Measurements from ENCODE around the gene TCF12. TPM values are rescaled to one million over a fixed set of nuclear protein-coding genes. Genes with fewer than 3 reads are reported as not detected.

Gene TCF12
- total RNA-seq, 3 donors from 2014 or later: 164 to 198 (median 174) TPM

- no peak overlapping the region for H3K27ac ChIP-seq
- H3K36me3 ChIP-seq: no peaks in the 10 kb centered on the region
- intact Hi-C loops (cut with DNase I; ENCODE audit: low total_unique reads): no loop called here
- no peaks in the 10 kb centered on the region for H3K27me3 ChIP-seq
- no peak for DNase-seq (ENCODE audit: low spot score in 2 of 2)
- H3K4me1 ChIP-seq: peaks cover 0 to 9% of the 10 kb centered on the region in 2 donors
- no peak overlapping the region for H3K4me3 ChIP-seq
- TF ChIP-seq POLR2A (IDR thresholded peaks at IDR 0.05) (no peak), POLR2AphosphoS5 (IDR thresholded peaks at IDR 0.05) (no peak)
- TF ChIP-seq, protein P1, sequence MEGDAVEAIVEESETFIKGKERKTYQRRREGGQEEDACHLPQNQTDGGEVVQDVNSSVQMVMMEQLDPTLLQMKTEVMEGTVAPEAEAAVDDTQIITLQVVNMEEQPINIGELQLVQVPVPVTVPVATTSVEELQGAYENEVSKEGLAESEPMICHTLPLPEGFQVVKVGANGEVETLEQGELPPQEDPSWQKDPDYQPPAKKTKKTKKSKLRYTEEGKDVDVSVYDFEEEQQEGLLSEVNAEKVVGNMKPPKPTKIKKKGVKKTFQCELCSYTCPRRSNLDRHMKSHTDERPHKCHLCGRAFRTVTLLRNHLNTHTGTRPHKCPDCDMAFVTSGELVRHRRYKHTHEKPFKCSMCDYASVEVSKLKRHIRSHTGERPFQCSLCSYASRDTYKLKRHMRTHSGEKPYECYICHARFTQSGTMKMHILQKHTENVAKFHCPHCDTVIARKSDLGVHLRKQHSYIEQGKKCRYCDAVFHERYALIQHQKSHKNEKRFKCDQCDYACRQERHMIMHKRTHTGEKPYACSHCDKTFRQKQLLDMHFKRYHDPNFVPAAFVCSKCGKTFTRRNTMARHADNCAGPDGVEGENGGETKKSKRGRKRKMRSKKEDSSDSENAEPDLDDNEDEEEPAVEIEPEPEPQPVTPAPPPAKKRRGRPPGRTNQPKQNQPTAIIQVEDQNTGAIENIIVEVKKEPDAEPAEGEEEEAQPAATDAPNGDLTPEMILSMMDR (IDR thresholded peaks at IDR 0.05): no peak
- no peaks in the 10 kb centered on the region for H3K9me3 ChIP-seq
Observed at GRCh38 chr15:56972426-56972825, 54.0 kb downstream of the TCF12 start.

GRCh38 chr15:56973463-56973862 lies 55.0 kb downstream of the TCF12 start:
- Histone ChIP-seq H3K27me3 (no peaks in the 10 kb centered on the region), H3K9me3 (no peaks in the 10 kb centered on the region), H3K4me1 (peaks cover 0 to 5% of the 10 kb centered on the region in 2 donors), H3K4me3 (no peak overlapping the region), H3K36me3 (no peaks in the 10 kb centered on the region), H3K27ac (no peak overlapping the region)
- no peak for DNase-seq (ENCODE audit: low spot score in 2 of 2)
- no peak for TF ChIP-seq POLR2A (IDR thresholded peaks at IDR 0.05)
- no peak for TF ChIP-seq POLR2AphosphoS5 (IDR thresholded peaks at IDR 0.05)
- TF ChIP-seq, protein P1 (IDR thresholded peaks at IDR 0.05): no peak
- intact Hi-C loops (cut with DNase I; ENCODE audit: low total_unique reads): no loop called here

DNA sequence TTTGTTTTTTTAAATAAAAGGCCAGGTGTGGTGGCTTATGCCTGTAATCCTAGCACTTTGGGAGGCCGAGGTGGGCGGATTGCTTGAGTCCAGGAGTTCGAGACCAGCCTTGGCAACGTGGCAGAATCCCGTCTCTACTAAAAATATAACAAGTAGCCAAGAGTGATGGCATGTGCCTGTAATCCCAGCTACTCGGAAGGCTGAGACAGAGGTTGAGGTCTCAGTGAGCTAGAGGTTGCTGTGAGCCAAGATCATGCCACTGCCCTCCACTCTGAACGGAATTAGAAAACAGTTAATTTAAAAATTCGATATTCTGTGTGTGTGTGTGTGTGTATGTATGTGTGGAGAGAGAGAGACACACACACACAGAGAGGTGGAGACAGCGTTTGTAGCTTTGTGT lies 58.8 kb downstream of the TCF12 start:
- DNase-seq (ENCODE audit: low spot score in 2 of 2): no peak
- no peaks in the 10 kb centered on the region for H3K27me3 ChIP-seq
- no peaks in the 10 kb centered on the region for H3K9me3 ChIP-seq
- H3K27ac ChIP-seq: no peak overlapping the region
- TF ChIP-seq POLR2AphosphoS5 (IDR thresholded peaks at IDR 0.05) (no peak), POLR2A (IDR thresholded peaks at IDR 0.05) (no peak)
- TF ChIP-seq, protein P1 (IDR thresholded peaks at IDR 0.05): no peak
- H3K4me3 ChIP-seq: no peak overlapping the region
- H3K4me1 ChIP-seq: peaks cover 0 to 7% of the 10 kb centered on the region in 2 donors
- intact Hi-C loops (cut with DNase I; ENCODE audit: low total_unique reads): no loop called here
- no peaks in the 10 kb centered on the region for H3K36me3 ChIP-seq

GRCh38 chr15:56978898-56979662 lies 60.6 kb downstream of the TCF12 start:
- intact Hi-C loops (cut with DNase I; ENCODE audit: low total_unique reads): no loop called here
- H3K4me3 ChIP-seq: no peak overlapping the region
- H3K9me3 ChIP-seq: no peaks in the 10 kb centered on the region
- H3K4me1 ChIP-seq: peaks cover 0 to 7% of the 10 kb centered on the region in 2 donors
- H3K27me3 ChIP-seq: no peaks in the 10 kb centered on the region
- no peak for DNase-seq (ENCODE audit: low spot score in 2 of 2)
- no peak overlapping the region for H3K27ac ChIP-seq
- no peak for TF ChIP-seq POLR2A (IDR thresholded peaks at IDR 0.05)
- TF ChIP-seq, protein P1 (IDR thresholded peaks at IDR 0.05): no peak
- no peak for TF ChIP-seq POLR2AphosphoS5 (IDR thresholded peaks at IDR 0.05)
- H3K36me3 ChIP-seq: no peaks in the 10 kb centered on the region

DNA sequence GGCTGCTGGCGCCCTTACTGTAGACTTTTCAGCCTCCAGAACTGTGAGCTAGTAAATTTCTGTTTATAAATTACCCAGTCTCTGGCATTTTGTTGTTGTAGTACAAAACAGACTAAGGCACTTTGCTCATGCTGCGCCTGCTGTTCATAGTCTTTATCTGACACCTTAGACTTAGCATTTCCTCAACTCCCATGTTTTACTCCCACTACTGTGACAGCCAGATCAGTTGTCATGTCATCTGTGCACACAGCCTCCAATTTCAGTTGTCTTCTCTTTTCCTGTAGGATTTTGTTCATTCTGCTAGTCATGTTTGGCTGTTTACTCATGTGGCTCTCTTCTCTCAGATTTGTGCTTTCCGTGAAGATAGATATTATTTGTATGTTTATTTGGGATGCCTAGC lies 62.0 kb downstream of the TCF12 start:
- Histone ChIP-seq H3K27ac (no peak overlapping the region), H3K36me3 (no peaks in the 10 kb centered on the region), H3K4me1 (peaks cover 0 to 7% of the 10 kb centered on the region in 2 donors), H3K9me3 (no peaks in the 10 kb centered on the region), H3K27me3 (no peaks in the 10 kb centered on the region), H3K4me3 (no peak overlapping the region)
- TF ChIP-seq POLR2AphosphoS5 (IDR thresholded peaks at IDR 0.05): no peak
- TF ChIP-seq POLR2A (IDR thresholded peaks at IDR 0.05): no peak
- TF ChIP-seq, protein P1 (IDR thresholded peaks at IDR 0.05): no peak
- intact Hi-C loops (cut with DNase I; ENCODE audit: low total_unique reads): no loop called here
- no peak for DNase-seq (ENCODE audit: low spot score in 2 of 2)
